HepG2 (cell line): ENCODE measurements around the gene IQSEC1. TPM values are rescaled to one million over a fixed set of nuclear protein-coding genes. Genes with fewer than 3 reads are reported as not detected.

Source experiments
- FOXJ3 ChIP-seq: sonication (generic); formaldehyde crosslinking; IDR thresholded peaks from 2 replicates; pipeline ENCODE4 v1.4.0; 2020; ENCODE audit warnings: missing genetic modification reagents, mild to moderate bottlenecking, borderline replicate concordance
- GATAD1 ChIP-seq: IDR thresholded peaks from 2 replicates; pipeline ENCODE4 v1.6.1; 2016; ENCODE audit warnings: missing genetic modification reagents, missing compliant biosample characterization
- IRF9 ChIP-seq: sonication (generic); formaldehyde crosslinking; IDR thresholded peaks from 2 replicates; pipeline ENCODE4 v1.8.0; 2022; ENCODE audit warnings: missing genetic modification reagents, mild to moderate bottlenecking, borderline replicate concordance
- PCBP2 ChIP-seq: fragments of 200-400 bp; formaldehyde crosslinking; optimal IDR thresholded peaks from 2 replicates; pipeline ENCODE3; 2018; ENCODE audit warnings: low read length, low read depth; ENCODE audit not compliant: poor library complexity, severe bottlenecking
- RERE ChIP-seq: IDR thresholded peaks from 2 replicates; pipeline ENCODE4 v1.6.1; 2016; ENCODE audit warnings: low read depth, missing genetic modification reagents, missing compliant biosample characterization
- RNF2 ChIP-seq: fragments of 450-650 bp; conservative IDR thresholded peaks from 2 replicates; pipeline ENCODE4 v1.6.1; 2016; ENCODE audit warnings: low read depth
- SNRNP70 ChIP-seq: fragments of 200-400 bp; formaldehyde crosslinking; IDR thresholded peaks from 2 replicates; pipeline ENCODE4 v1.6.1; 2017; ENCODE audit warnings: mild to moderate bottlenecking, low read depth, low read length, moderate library complexity
- SOX5 ChIP-seq: IDR thresholded peaks from 2 replicates; pipeline ENCODE4 v1.6.1; 2016; ENCODE audit warnings: borderline replicate concordance
- TEF ChIP-seq: sonication (generic); formaldehyde crosslinking; IDR thresholded peaks from 2 replicates; pipeline ENCODE4 v1.5.0; 2020; ENCODE audit warnings: missing genetic modification reagents
- TMF1 ChIP-seq: sonication (generic); formaldehyde crosslinking; IDR thresholded peaks from 2 replicates; pipeline ENCODE4 v1.8.1; 2022; ENCODE audit warnings: low read depth, missing genetic modification reagents
- ZC3H13 ChIP-seq: sonication (generic); formaldehyde crosslinking; IDR thresholded peaks from 2 replicates; pipeline ENCODE4 v1.8.1; 2023; ENCODE audit warnings: mild to moderate bottlenecking, missing genetic modification reagents, moderate library complexity
- ZKSCAN1 ChIP-seq: fragments of 150-350 bp; IDR thresholded peaks from 2 replicates; pipeline ENCODE4 v1.6.1; 2014; ENCODE audit warnings: low read length
- ZMYM2 ChIP-seq: sonication (generic); formaldehyde crosslinking; IDR thresholded peaks from 2 replicates; pipeline ENCODE4 v1.8.0; 2022; ENCODE audit warnings: mild to moderate bottlenecking, missing genetic modification reagents
- ZNF557 ChIP-seq: sonication (generic); formaldehyde crosslinking; IDR thresholded peaks from 2 replicates; pipeline ENCODE4 v1.4.0; 2020; ENCODE audit warnings: missing genetic modification reagents
- ZNF558 ChIP-seq: sonication (generic); formaldehyde crosslinking; IDR thresholded peaks from 2 replicates; pipeline ENCODE4 v1.9.0; 2022; ENCODE audit warnings: mild to moderate bottlenecking, missing genetic modification reagents, borderline replicate concordance
- ZNF670 ChIP-seq: sonication (generic); formaldehyde crosslinking; IDR thresholded peaks from 2 replicates; pipeline ENCODE4 v1.8.0; 2022; ENCODE audit warnings: mild to moderate bottlenecking, missing genetic modification reagents, borderline replicate concordance
- ZNF75D ChIP-seq: sonication (generic); formaldehyde crosslinking; IDR thresholded peaks from 2 replicates; pipeline ENCODE4 v1.8.1; 2023; ENCODE audit warnings: missing genetic modification reagents, mild to moderate bottlenecking, borderline replicate concordance
- polyA plus RNA-seq, 8 experiments: library from polyadenylated mRNA; depleted of rRNA in 3 of 8; stranded (reverse) in 7 of 8; unstranded in 1 of 8; fragments of >200 nt; fragmentation: Illumina TruSeq in 4 of 8; extraction: Trizol in 4 of 8; gene quantifications; 2 replicates each; pipeline versions ENCODE4 v1.2.1 to v1.2.3, GENCODE V29; 2011 to 2016; ENCODE audit warnings: low read depth in 4 of 8, missing spikeins in 1 of 8, mixed read lengths in 1 of 8; ENCODE audit not compliant: insufficient read depth in 1 of 8
- total RNA-seq, 5 experiments: library from RNA; depleted of rRNA; stranded (reverse); fragments of >200 nt; fragmentation: Illumina TruSeq; extraction: Trizol; gene quantifications; 2 replicates each; pipeline ENCODE4 v1.2.3, GENCODE V29; 2016; ENCODE audit warnings: low read depth in 1 of 5
- TF ChIP-seq, protein P1 (sequence below): sonication (generic); formaldehyde crosslinking; IDR thresholded peaks from 2 replicates; pipeline ENCODE4 v1.4.0; 2020; ENCODE audit warnings: missing genetic modification reagents

Gene IQSEC1
- total and polyA plus RNA-seq, 2 of the 13 experiments (the other 11 are each of a cell fraction or from before 2014, with no cell fraction given), result 17.4 to 20.2 TPM

DNA sequence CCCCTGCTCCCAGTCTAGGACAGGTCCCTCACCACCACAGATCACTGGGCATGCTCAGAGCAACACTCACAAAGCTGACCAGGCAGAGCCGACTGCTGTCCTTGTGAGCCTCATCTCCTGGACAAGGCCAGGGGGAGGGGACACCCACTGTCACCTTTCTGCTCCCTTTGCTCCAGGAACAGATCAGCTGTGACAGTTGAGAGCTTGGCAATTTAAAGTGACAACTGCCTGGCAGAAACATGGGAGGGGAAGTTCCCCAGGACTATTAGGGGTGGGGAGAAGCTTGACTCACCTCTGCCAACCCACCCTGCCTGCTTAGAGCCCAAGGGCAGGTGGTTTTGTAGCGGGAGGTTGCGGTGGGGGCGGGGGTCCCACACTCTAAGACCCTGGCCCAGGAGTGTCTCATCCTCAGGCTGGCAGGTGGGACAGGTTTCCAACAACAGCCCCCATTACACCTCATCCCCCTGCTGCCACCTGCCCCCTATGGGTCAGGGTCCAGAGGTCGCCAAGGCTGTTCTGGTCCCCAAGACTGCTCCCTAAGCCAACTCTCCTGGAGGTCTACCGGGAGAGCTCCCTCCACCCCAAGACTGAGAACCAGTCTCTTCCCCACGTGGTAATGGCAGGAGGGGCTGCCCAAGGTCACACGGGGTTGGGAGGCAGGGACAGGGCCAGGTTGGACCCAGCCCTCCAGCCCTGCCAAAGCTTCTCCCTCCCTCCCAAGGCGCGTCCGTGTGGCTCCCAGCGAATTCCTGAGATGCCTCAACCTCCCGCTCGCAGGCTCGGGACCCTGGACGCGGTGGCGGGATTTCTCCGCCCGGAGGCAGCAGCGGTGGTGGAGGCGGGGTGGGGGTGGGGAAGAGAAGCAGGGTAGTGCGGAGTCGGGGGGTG is 80.4 kb downstream of the IQSEC1 start (continued):
- TF ChIP-seq, protein P1, sequence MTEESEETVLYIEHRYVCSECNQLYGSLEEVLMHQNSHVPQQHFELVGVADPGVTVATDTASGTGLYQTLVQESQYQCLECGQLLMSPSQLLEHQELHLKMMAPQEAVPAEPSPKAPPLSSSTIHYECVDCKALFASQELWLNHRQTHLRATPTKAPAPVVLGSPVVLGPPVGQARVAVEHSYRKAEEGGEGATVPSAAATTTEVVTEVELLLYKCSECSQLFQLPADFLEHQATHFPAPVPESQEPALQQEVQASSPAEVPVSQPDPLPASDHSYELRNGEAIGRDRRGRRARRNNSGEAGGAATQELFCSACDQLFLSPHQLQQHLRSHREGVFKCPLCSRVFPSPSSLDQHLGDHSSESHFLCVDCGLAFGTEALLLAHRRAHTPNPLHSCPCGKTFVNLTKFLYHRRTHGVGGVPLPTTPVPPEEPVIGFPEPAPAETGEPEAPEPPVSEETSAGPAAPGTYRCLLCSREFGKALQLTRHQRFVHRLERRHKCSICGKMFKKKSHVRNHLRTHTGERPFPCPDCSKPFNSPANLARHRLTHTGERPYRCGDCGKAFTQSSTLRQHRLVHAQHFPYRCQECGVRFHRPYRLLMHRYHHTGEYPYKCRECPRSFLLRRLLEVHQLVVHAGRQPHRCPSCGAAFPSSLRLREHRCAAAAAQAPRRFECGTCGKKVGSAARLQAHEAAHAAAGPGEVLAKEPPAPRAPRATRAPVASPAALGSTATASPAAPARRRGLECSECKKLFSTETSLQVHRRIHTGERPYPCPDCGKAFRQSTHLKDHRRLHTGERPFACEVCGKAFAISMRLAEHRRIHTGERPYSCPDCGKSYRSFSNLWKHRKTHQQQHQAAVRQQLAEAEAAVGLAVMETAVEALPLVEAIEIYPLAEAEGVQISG (CRISPR knock-in tag), result no peak; the same call in 1 of the 2 replicates
- TF ChIP-seq RERE, result no peak
- TF ChIP-seq ZNF558 (CRISPR knock-in tag), result no peak
- no peak for TF ChIP-seq ZKSCAN1
- no peak for TF ChIP-seq ZC3H13
- no peak; the same call in 1 of the 2 replicates for TF ChIP-seq SOX5 (CRISPR knock-in tag)
- no peak for TF ChIP-seq ZNF75D
- TF ChIP-seq ZNF670, result no peak
- TF ChIP-seq TEF, result no peak
- TF ChIP-seq IRF9, result 0 out of 2 replicates have a peak, but pooled peaks have one; percentile 64
- no peak for TF ChIP-seq ZNF557 (CRISPR knock-in tag)
- TF ChIP-seq GATAD1 (CRISPR knock-in tag), result no peak
- no peak for TF ChIP-seq RNF2
- no peak for TF ChIP-seq SNRNP70
- no peak for TF ChIP-seq PCBP2
- TF ChIP-seq ZMYM2 (CRISPR knock-in tag), result no peak
- TF ChIP-seq TMF1 (CRISPR knock-in tag), result no peak; the same call in 1 of the 2 replicates
- no peak for TF ChIP-seq FOXJ3
